Mesenchymal stem cell (in vitro differentiated cells and primary cell): ENCODE measurements around the gene LYPD6B.

Experiments used
- DNase-seq: peaks from one replicate; pipeline ENCODE4 v3.0.0-alpha.2; 2013
- H2AFZ ChIP-seq: one replicate; pipeline ENCODE4 v1.6.1; 2013; ENCODE audit warnings: low read depth, mild to moderate bottlenecking, control low read depth, inconsistent platforms, low read length, moderate library complexity
- H2AK5ac ChIP-seq: 2 replicates; pipeline ENCODE4 v1.6.1; 2013; ENCODE audit warnings: low read length, moderate library complexity, mild to moderate bottlenecking, inconsistent platforms; ENCODE audit not compliant: severe bottlenecking
- H2BK120ac ChIP-seq: one replicate; pipeline ENCODE4 v1.6.1; 2013; ENCODE audit warnings: low read depth, mild to moderate bottlenecking, inconsistent platforms, low read length, moderate library complexity
- H2BK12ac ChIP-seq, 2 experiments: one replicate each; pipeline ENCODE4 v1.6.1; 2013; ENCODE audit warnings: inconsistent platforms in 2 of 2, low read length in 2 of 2, mild to moderate bottlenecking in 2 of 2, moderate library complexity in 2 of 2, control low read depth in 1 of 2
- H2BK15ac ChIP-seq: one replicate; pipeline ENCODE4 v1.6.1; 2013; ENCODE audit warnings: mild to moderate bottlenecking, low read depth, inconsistent platforms; ENCODE audit not compliant: poor library complexity, severe bottlenecking
- H2BK5ac ChIP-seq: 2 replicates; pipeline ENCODE4 v1.6.1; 2013; ENCODE audit warnings: low read depth, mild to moderate bottlenecking, low read length, control low read depth, inconsistent platforms; ENCODE audit not compliant: poor library complexity, severe bottlenecking
- H3K14ac ChIP-seq, 2 experiments: one replicate each; pipeline ENCODE4 v1.6.1; 2013; ENCODE audit warnings: inconsistent platforms in 2 of 2, low read length in 2 of 2, control low read depth in 1 of 2, mild to moderate bottlenecking in 1 of 2, moderate library complexity in 1 of 2
- H3K18ac ChIP-seq, 2 experiments: one replicate each; pipeline ENCODE4 v1.6.1; 2013; ENCODE audit warnings: inconsistent platforms in 2 of 2, low read length in 2 of 2, control low read depth in 1 of 2, low read depth in 1 of 2, mild to moderate bottlenecking in 1 of 2
- H3K23ac ChIP-seq, 2 experiments: one replicate each; pipeline ENCODE4 v1.6.1; 2013; ENCODE audit warnings: inconsistent platforms in 2 of 2, low read length in 2 of 2, mild to moderate bottlenecking in 2 of 2, moderate library complexity in 2 of 2, control low read depth in 1 of 2
- H3K27ac ChIP-seq: 2 replicates; pipeline ENCODE4 v1.5.1; 2013; ENCODE audit warnings: mild to moderate bottlenecking, moderate library complexity, low read length, control low read depth, inconsistent platforms; ENCODE audit not compliant: poor library complexity, severe bottlenecking
- H3K27me3 ChIP-seq, 2 experiments: 2 replicates each; pipeline versions ENCODE4 v1.6.1 to v1.7.0; 2013; ENCODE audit warnings: low read length in 2 of 2, mild to moderate bottlenecking in 2 of 2, moderate library complexity in 2 of 2, control low read depth in 1 of 2, inconsistent platforms in 1 of 2; ENCODE audit not compliant: control insufficient read depth in 1 of 2, insufficient read depth in 1 of 2
- H3K36me3 ChIP-seq, 2 experiments: 2 replicates each; pipeline versions ENCODE4 v1.6.1 to v1.7.0; 2013; ENCODE audit warnings: low read length in 2 of 2, control low read depth in 1 of 2, inconsistent platforms in 1 of 2, low read depth in 1 of 2, mild to moderate bottlenecking in 1 of 2; ENCODE audit not compliant: insufficient read depth in 2 of 2, control insufficient read depth in 1 of 2
- H3K4ac ChIP-seq, 2 experiments: one replicate each; pipeline ENCODE4 v1.6.1; 2013; ENCODE audit warnings: inconsistent platforms in 2 of 2, low read length in 2 of 2, mild to moderate bottlenecking in 2 of 2, moderate library complexity in 2 of 2, control low read depth in 1 of 2, low read depth in 1 of 2
- H3K4me1 ChIP-seq: 2 replicates; pipeline ENCODE4 v1.6.1; 2013; ENCODE audit warnings: low read depth, low read length, control low read depth; ENCODE audit not compliant: control insufficient read depth, insufficient read depth
- H3K4me2 ChIP-seq: 2 replicates; pipeline ENCODE4 v1.6.1; 2013; ENCODE audit warnings: low read length, mild to moderate bottlenecking, inconsistent platforms; ENCODE audit not compliant: poor library complexity, severe bottlenecking
- H3K4me3 ChIP-seq, 2 experiments: 2 replicates each; pipeline versions ENCODE4 v1.5.1 to v1.7.0; 2013; ENCODE audit warnings: low read length in 2 of 2, mild to moderate bottlenecking in 2 of 2, control low read depth in 1 of 2, low read depth in 1 of 2; ENCODE audit not compliant: insufficient read depth in 1 of 2
- H3K79me1 ChIP-seq: replicated peaks from 2 replicates; pipeline ENCODE4 v1.6.1; 2013; ENCODE audit warnings: mild to moderate bottlenecking, control low read depth, low read length, inconsistent platforms; ENCODE audit not compliant: poor library complexity, severe bottlenecking
- H3K9ac ChIP-seq: 2 replicates; pipeline ENCODE4 v1.7.0; 2013; ENCODE audit warnings: mild to moderate bottlenecking, low read length, moderate library complexity
- H3K9me3 ChIP-seq: 2 replicates; pipeline ENCODE4 v1.7.0; 2013; ENCODE audit warnings: mild to moderate bottlenecking, low read length; ENCODE audit not compliant: control insufficient read depth
- H4K8ac ChIP-seq: one replicate; pipeline ENCODE4 v1.6.1; 2013; ENCODE audit warnings: inconsistent platforms, mild to moderate bottlenecking, low read length, moderate library complexity
- H4K91ac ChIP-seq: one replicate; pipeline ENCODE4 v1.6.1; 2013; ENCODE audit warnings: mild to moderate bottlenecking, low read length, inconsistent platforms
- WGBS: methylation state at CpG from one replicate; pipeline ENCODE4 v1.1.7; 2013; ENCODE audit warnings: mixed read lengths; 5-methylcytosine and 5-hydroxymethylcytosine counted together

The LYPD6B gene

GRCh38 chr2:149023091-149023490 is 15.4 kb upstream of the LYPD6B start:
- Histone ChIP-seq H3K9ac (no peak overlapping the region), H2BK15ac (no peak overlapping the region), H3K4me3 (no peak overlapping the region), H2BK120ac (no peak overlapping the region), H3K27me3 (peaks cover 0 to 47% of the 10 kb centered on the region in 2 experiments), H3K23ac (no peak overlapping the region), H3K4me2 (no peak overlapping the region), H3K4ac (no peak overlapping the region), H3K9me3 (no peaks in the 10 kb centered on the region), H2BK12ac (no peak overlapping the region), H2AK5ac (no peak overlapping the region), H3K27ac (no peak overlapping the region), H2BK5ac (no peak overlapping the region), H3K4me1 (no peaks in the 10 kb centered on the region), H3K36me3 (no peaks in the 10 kb centered on the region), H3K79me1 (no peaks in the 10 kb centered on the region), H3K14ac (no peak overlapping the region), H4K8ac (no peak overlapping the region), H4K91ac (no peak overlapping the region), H2AFZ (no peak overlapping the region), H3K18ac (no peak overlapping the region)
- DNase-seq: no peak
- 91% methylated on average over 4 of the region's 6 CpGs for WGBS

GRCh38 chr2:149027590-149028250 is 10.8 kb upstream of the LYPD6B start:
- DNase-seq: no peak
- no peak overlapping the region for H2BK5ac ChIP-seq
- peaks cover 14 to 87% of the 10 kb centered on the region in 2 experiments for H3K27me3 ChIP-seq
- H3K4ac ChIP-seq: no peak overlapping the region
- H2AK5ac ChIP-seq: no peak overlapping the region
- 63% methylated on average over 6 of the region's 7 CpGs for WGBS
- H3K36me3 ChIP-seq: no peaks in the 10 kb centered on the region
- H3K27ac ChIP-seq: no peak overlapping the region
- no peak overlapping the region for H2BK15ac ChIP-seq
- no peak overlapping the region for H3K23ac ChIP-seq
- H2BK120ac ChIP-seq: no peak overlapping the region
- H3K79me1 ChIP-seq: no peaks in the 10 kb centered on the region
- H2AFZ ChIP-seq: no peak overlapping the region
- no peak overlapping the region for H3K14ac ChIP-seq
- no peaks in the 10 kb centered on the region for H3K9me3 ChIP-seq
- H4K91ac ChIP-seq: no peak overlapping the region
- H4K8ac ChIP-seq: no peak overlapping the region
- H3K4me3 ChIP-seq: no peak overlapping the region
- H3K4me2 ChIP-seq: no peak overlapping the region
- no peaks in the 10 kb centered on the region for H3K4me1 ChIP-seq
- no peak overlapping the region for H2BK12ac ChIP-seq
- no peak overlapping the region for H3K18ac ChIP-seq
- H3K9ac ChIP-seq: no peak overlapping the region

DNA sequence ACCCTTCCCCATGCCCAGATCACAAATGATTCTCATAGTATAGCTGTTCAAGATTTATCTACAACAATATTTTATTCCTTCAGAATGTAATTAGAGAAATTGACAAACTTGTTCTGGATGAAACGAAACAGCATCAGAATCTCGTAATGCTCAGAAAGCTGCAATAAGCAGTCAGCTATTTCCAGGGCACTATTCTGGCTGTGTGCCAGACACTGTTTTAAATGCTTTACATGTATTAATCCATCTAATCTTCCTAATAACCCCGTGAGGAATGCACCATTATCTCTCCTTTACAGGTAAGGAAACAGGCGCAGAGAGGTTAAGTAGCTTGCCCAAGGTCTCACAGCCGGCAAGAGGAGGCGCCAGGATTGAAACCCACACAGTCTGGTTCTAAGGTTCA is 10.1 kb upstream of the LYPD6B start:
- Histone ChIP-seq H4K8ac (no peak overlapping the region), H3K14ac (no peak overlapping the region), H3K36me3 (no peaks in the 10 kb centered on the region), H3K18ac (no peak overlapping the region), H3K4me3 (no peak overlapping the region), H3K4ac (no peak overlapping the region), H3K4me2 (no peak overlapping the region), H3K23ac (no peak overlapping the region), H2BK5ac (no peak overlapping the region), H4K91ac (no peak overlapping the region), H3K9me3 (no peaks in the 10 kb centered on the region), H2BK15ac (no peak overlapping the region), H2BK12ac (no peak overlapping the region), H3K4me1 (no peaks in the 10 kb centered on the region), H3K9ac (no peak overlapping the region), H3K79me1 (no peaks in the 10 kb centered on the region), H2BK120ac (no peak overlapping the region), H3K27me3 (peaks cover 18 to 86% of the 10 kb centered on the region in 2 experiments), H2AFZ (no peak overlapping the region), H3K27ac (no peak overlapping the region), H2AK5ac (no peak overlapping the region)
- WGBS: 87% methylated on average over 5 of the region's 6 CpGs
- no peak for DNase-seq

DNA sequence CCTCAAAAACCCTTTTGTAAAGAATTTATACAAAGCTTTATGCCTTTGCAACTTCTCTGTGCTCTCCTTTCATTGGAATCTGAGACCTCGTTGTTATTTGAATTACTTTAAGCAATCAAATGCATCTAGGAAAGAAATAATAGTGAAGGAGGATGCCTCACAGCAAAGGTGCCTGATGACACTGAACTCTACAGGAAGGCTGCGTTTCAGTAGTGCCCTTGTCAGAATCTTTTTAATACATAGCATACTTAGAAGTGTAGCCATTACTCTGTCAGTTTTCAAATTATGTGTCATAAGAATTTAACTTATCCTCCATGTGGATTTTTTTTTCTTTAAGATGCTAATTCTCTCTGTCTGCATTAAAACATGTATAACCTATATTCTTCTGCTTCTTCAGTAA is 9.6 kb upstream of the LYPD6B start:
- Histone ChIP-seq H3K4me2 (no peak overlapping the region), H3K9me3 (no peaks in the 10 kb centered on the region), H3K23ac (no peak overlapping the region), H2AK5ac (no peak overlapping the region), H3K4me3 (no peak overlapping the region), H3K18ac (no peak overlapping the region), H2AFZ (no peak overlapping the region), H3K4me1 (no peaks in the 10 kb centered on the region), H3K9ac (no peak overlapping the region), H4K91ac (no peak overlapping the region), H2BK120ac (no peak overlapping the region), H2BK5ac (no peak overlapping the region), H3K27ac (no peak overlapping the region), H3K27me3 (peaks cover 23 to 86% of the 10 kb centered on the region in 2 experiments), H3K14ac (no peak overlapping the region), H4K8ac (no peak overlapping the region), H2BK12ac (no peak overlapping the region), H3K79me1 (no peaks in the 10 kb centered on the region), H3K4ac (no peak overlapping the region), H2BK15ac (no peak overlapping the region), H3K36me3 (no peaks in the 10 kb centered on the region)
- WGBS: 88% methylated on average over 1 of the region's 2 CpGs
- DNase-seq: no peak
